Liver (tissue), 9 donors: ENCODE results near the gene CRYBG1. TPM values are rescaled to one million over a fixed set of nuclear protein-coding genes. Genes with fewer than 3 reads are reported as not detected.

Experiments used
- DNase-seq: peaks from one replicate; pipeline ENCODE4 v3.0.0-alpha.2; 2017; ENCODE audit warnings: low spot score
- H3K27ac ChIP-seq, 2 donors: one replicate each; pipeline ENCODE4 v1.7.0; 2013; ENCODE audit warnings: inconsistent platforms in 2 of 2, low read length in 2 of 2, control low read depth in 1 of 2, low read depth in 1 of 2, mild to moderate bottlenecking in 1 of 2
- H3K27me3 ChIP-seq, 4 donors: one replicate each; pipeline versions ENCODE4 v1.6.1 to v1.7.0; 2013; ENCODE audit warnings: low read length in 3 of 4, inconsistent platforms in 1 of 4, mild to moderate bottlenecking in 1 of 4, moderate library complexity in 1 of 4; ENCODE audit not compliant: control insufficient read depth in 4 of 4, insufficient read depth in 4 of 4
- H3K36me3 ChIP-seq, 4 donors: one replicate each; pipeline versions ENCODE4 v1.6.1 to v1.7.0; 2013; ENCODE audit warnings: low read length in 3 of 4, mild to moderate bottlenecking in 3 of 4, low read depth in 1 of 4, moderate library complexity in 1 of 4; ENCODE audit not compliant: control insufficient read depth in 4 of 4, insufficient read depth in 3 of 4
- H3K4me1 ChIP-seq, 4 donors: one replicate each; pipeline versions ENCODE4 v1.6.1 to v1.7.0; 2013; ENCODE audit warnings: low read length in 3 of 4, mild to moderate bottlenecking in 3 of 4, moderate library complexity in 1 of 4; ENCODE audit not compliant: control insufficient read depth in 4 of 4, insufficient read depth in 4 of 4
- H3K4me3 ChIP-seq, 3 donors: one replicate each; pipeline versions ENCODE4 v1.6.1 to v1.7.0; 2013; ENCODE audit warnings: low read length in 3 of 3, control low read depth in 1 of 3, low read depth in 1 of 3, mild to moderate bottlenecking in 1 of 3
- H3K9ac ChIP-seq, 2 donors: one replicate each; pipeline ENCODE4 v1.7.0; 2013; ENCODE audit warnings: low read length in 2 of 2, mild to moderate bottlenecking in 2 of 2, moderate library complexity in 2 of 2, control low read depth in 1 of 2, low read depth in 1 of 2
- H3K9me3 ChIP-seq, 4 donors: one replicate each; pipeline versions ENCODE4 v1.6.1 to v1.7.0; 2013; ENCODE audit warnings: low read length in 3 of 4; ENCODE audit not compliant: control insufficient read depth in 4 of 4
- ATF3 ChIP-seq: IDR thresholded peaks from 2 replicates; pipeline ENCODE4 v1.6.1; 2016; ENCODE audit warnings: antibody characterized with exemption
- CTCF ChIP-seq: fragments of 150-350 bp; IDR thresholded peaks from 2 replicates; pipeline ENCODE4 v1.5.1; 2017; ENCODE audit warnings: improper control_type of control experiment, low read depth, low read length; ENCODE audit not compliant: missing input control
- FOXA1 ChIP-seq: IDR thresholded peaks from 2 replicates; pipeline ENCODE4 v1.6.1; 2016; ENCODE audit warnings: antibody characterized with exemption
- GABPA ChIP-seq, 2 donors: IDR thresholded peaks in 1 of 2; conservative IDR thresholded peaks in 1 of 2; 2 replicates each; pipeline ENCODE4 v1.6.1; 2016; ENCODE audit warnings: antibody characterized with exemption in 2 of 2, mild to moderate bottlenecking in 1 of 2, moderate library complexity in 1 of 2
- HNF4A ChIP-seq, 2 donors: conservative IDR thresholded peaks; 2 replicates each; pipeline ENCODE4 v1.6.1; 2016; ENCODE audit warnings: antibody characterized with exemption in 2 of 2, mild to moderate bottlenecking in 2 of 2
- HNF4G ChIP-seq: IDR thresholded peaks from 2 replicates; pipeline ENCODE4 v1.6.1; 2016; ENCODE audit warnings: antibody characterized with exemption
- JUND ChIP-seq, 2 donors: IDR thresholded peaks; 2 replicates each; pipeline ENCODE4 v1.6.1; 2016; ENCODE audit warnings: antibody characterized with exemption in 2 of 2
- MAX ChIP-seq: IDR thresholded peaks from 2 replicates; pipeline ENCODE4 v1.6.1; 2016; ENCODE audit warnings: antibody characterized with exemption
- NR2F2 ChIP-seq: IDR thresholded peaks from 2 replicates; pipeline ENCODE4 v1.6.1; 2016; ENCODE audit warnings: antibody characterized with exemption
- RAD21 ChIP-seq, 2 donors: IDR thresholded peaks; 2 replicates each; pipeline ENCODE4 v1.6.1; 2016; ENCODE audit warnings: antibody characterized with exemption in 2 of 2, mild to moderate bottlenecking in 2 of 2
- REST ChIP-seq: IDR thresholded peaks from 2 replicates; pipeline ENCODE4 v1.6.1; 2016; ENCODE audit warnings: antibody characterized with exemption, mild to moderate bottlenecking
- RXRA ChIP-seq, 2 donors: IDR thresholded peaks; 2 replicates each; pipeline ENCODE4 v1.6.1; 2017 to 2018; ENCODE audit warnings: antibody characterized with exemption in 2 of 2, mild to moderate bottlenecking in 1 of 2
- SP1 ChIP-seq: IDR thresholded peaks from 2 replicates; pipeline ENCODE4 v1.6.1; 2018; ENCODE audit warnings: antibody characterized with exemption, mild to moderate bottlenecking
- TAF1 ChIP-seq: conservative IDR thresholded peaks from 2 replicates; pipeline ENCODE4 v1.6.1; 2016; ENCODE audit warnings: antibody characterized with exemption, mild to moderate bottlenecking
- YY1 ChIP-seq: IDR thresholded peaks from 2 replicates; pipeline ENCODE4 v1.6.1; 2016; ENCODE audit warnings: antibody characterized with exemption, mild to moderate bottlenecking
- ZBTB33 ChIP-seq: IDR thresholded peaks from 2 replicates; pipeline ENCODE4 v1.6.1; 2016; ENCODE audit warnings: antibody characterized with exemption
- WGBS: extraction: QIAGEN DNeasy Blood & Tissue Kit; methylation state at CpG from one replicate; pipeline ENCODE4 v1.1.7; 2013; 5-methylcytosine and 5-hydroxymethylcytosine counted together
- polyA plus RNA-seq, 2 donors: library from polyadenylated mRNA; stranded (reverse) in 1 of 2; unstranded in 1 of 2; fragments of 200-250 nt in 1 of 2; fragments of >200 nt in 1 of 2; fragmentation: Nextera tagmentation in 1 of 2; extraction: Ambion mirVana in 1 of 2; gene quantifications; one replicate each; pipeline versions ENCODE4 v1.2.1 to v1.2.3, GENCODE V29; 2013 to 2015
- total RNA-seq, 2 donors: library from RNA; depleted of rRNA; stranded (reverse); fragments of >200 nt; gene quantifications; one replicate each; pipeline ENCODE4 v1.2.3, GENCODE V29; 2014
- donor health status: healthy.
- donor health status: healthy.
- donor health status: healthy.
- donor health status: healthy.
- donor health status: healthy.

CRYBG1 gene
- total and polyA plus RNA-seq, 4 donors, result 2.3 to 8.7 (median 4.0) TPM

GRCh38 chr6:106534564-106534982, 174.1 kb downstream of the CRYBG1 start (continued):
- TF ChIP-seq ZBTB33, result no peak
- TF ChIP-seq ATF3, result no peak
- no peak for TF ChIP-seq HNF4G

- Histone ChIP-seq H3K4me3 (no peak overlapping the region), H3K36me3 (peaks cover 0 to 23% (median 5%) of the 10 kb centered on the region in 4 donors), H3K4me1 (peaks cover 0 to 2% (median 0%) of the 10 kb centered on the region in 4 donors), H3K27ac (no peak overlapping the region), H3K27me3 (no peaks in the 10 kb centered on the region), H3K9ac (no peak overlapping the region), H3K9me3 (no peaks in the 10 kb centered on the region)
- DNase-seq, result no peak
- no peak for TF ChIP-seq RXRA (IDR thresholded peaks at IDR 0.05)
- 96% methylated on average over 2 of the region's 2 CpGs for WGBS
Observed at GRCh38 chr6:106535012-106535411, 174.5 kb downstream of the CRYBG1 start.

GRCh38 chr6:106536357-106536756, 175.8 kb downstream of the CRYBG1 start:
- Histone ChIP-seq H3K9me3 (no peaks in the 10 kb centered on the region), H3K27me3 (no peaks in the 10 kb centered on the region), H3K4me1 (peaks cover 0 to 12% (median 4%) of the 10 kb centered on the region in 4 donors), H3K9ac (no peak overlapping the region), H3K4me3 (no peak overlapping the region), H3K36me3 (peaks cover 0 to 18% (median 5%) of the 10 kb centered on the region in 4 donors), H3K27ac (no peak overlapping the region)
- no peak for TF ChIP-seq JUND (IDR thresholded peaks at IDR 0.05)
- DNase-seq, result no peak
- 87% methylated on average over 1 of the region's 1 CpG for WGBS

- no peaks in the 10 kb centered on the region for H3K9me3 ChIP-seq
- H3K4me1 ChIP-seq, result peaks cover 0 to 12% (median 4%) of the 10 kb centered on the region in 4 donors
- H3K36me3 ChIP-seq, result peaks cover 0 to 18% (median 5%) of the 10 kb centered on the region in 4 donors
- H3K27ac ChIP-seq, result no peak overlapping the region
- 87% methylated on average over 2 of the region's 2 CpGs for WGBS
- H3K4me3 ChIP-seq, result no peak overlapping the region
- no peak for DNase-seq
- H3K27me3 ChIP-seq, result no peaks in the 10 kb centered on the region
- no peak overlapping the region for H3K9ac ChIP-seq
- TF ChIP-seq HNF4G (no peak), ZBTB33 (no peak), REST (no peak), JUND (IDR thresholded peaks at IDR 0.05) (no peak), RXRA (IDR thresholded peaks at IDR 0.05) (no peak), HNF4A (conservative IDR thresholded peaks at IDR 0.05) (no peak), SP1 (no peak), NR2F2 (no peak), ATF3 (no peak), CTCF (no peak), GABPA (IDR thresholded peaks at IDR 0.05 in 1 of 2, conservative IDR thresholded peaks at IDR 0.05 in 1 of 2) (no peak), MAX (no peak), YY1 (no peak), FOXA1 (no peak), RAD21 (IDR thresholded peaks at IDR 0.05) (no peak), TAF1 (no peak)
Observed at GRCh38 chr6:106536851-106537250, 176.3 kb downstream of the CRYBG1 start.
